NT2/D1 (cell line): Measurements from ENCODE around the gene ZBTB34.
A peak's percentile ranks its signal among the peaks of the same experiment; 100 is the strongest.

ENCODE experiments used
- DNase-seq: peaks from one replicate; pipeline ENCODE4 v3.0.0-alpha.2; 2011; ENCODE audit warnings: low read depth, low spot score
- H3K27me3 ChIP-seq: 2 replicates; pipeline ENCODE4 v1.6.0; 2011; ENCODE audit warnings: mild to moderate bottlenecking; ENCODE audit not compliant: insufficient read length, insufficient read depth
- H3K36me3 ChIP-seq: 2 replicates; pipeline ENCODE4 v1.6.1; 2011; ENCODE audit warnings: mild to moderate bottlenecking, low read length, mixed read lengths; ENCODE audit not compliant: insufficient read depth, insufficient read length
- H3K4me1 ChIP-seq: 2 replicates; pipeline ENCODE4 v1.5.1; 2011; ENCODE audit not compliant: insufficient read depth, insufficient read length
- H3K4me3 ChIP-seq: 2 replicates; pipeline ENCODE4 v1.5.1; 2011; ENCODE audit warnings: low read depth; ENCODE audit not compliant: insufficient read length
- H3K9ac ChIP-seq: 2 replicates; pipeline ENCODE4 v1.6.0; 2011; ENCODE audit warnings: low read depth; ENCODE audit not compliant: insufficient read length
- H3K9me3 ChIP-seq: 2 replicates; pipeline ENCODE4 v1.5.1; 2011; ENCODE audit warnings: mild to moderate bottlenecking, low read length; ENCODE audit not compliant: insufficient read depth
- SUZ12 ChIP-seq: IDR thresholded peaks from 2 replicates; pipeline ENCODE4 v1.6.1; 2011; ENCODE audit not compliant: insufficient read length, insufficient read depth; ENCODE audit errors: extremely low read depth
- YY1 ChIP-seq: IDR thresholded peaks from 2 replicates; pipeline ENCODE4 v1.6.1; 2011; ENCODE audit not compliant: insufficient read length, insufficient read depth
- ZNF274 ChIP-seq: IDR thresholded peaks from 2 replicates; pipeline ENCODE4 v1.6.1; 2011; ENCODE audit warnings: mild to moderate bottlenecking, low read depth, low read length

Gene ZBTB34

GRCh38 chr9:126854734-126855133, 5.7 kb upstream of the ZBTB34 start:
- H3K4me1 ChIP-seq, result peaks cover 5% of the 10 kb centered on the region
- no peak overlapping the region for H3K4me3 ChIP-seq
- H3K27me3 ChIP-seq, result peaks cover 6% of the 10 kb centered on the region
- no peaks in the 10 kb centered on the region for H3K9me3 ChIP-seq
- H3K36me3 ChIP-seq, result no peaks in the 10 kb centered on the region
- DNase-seq, result no peak
- no peak overlapping the region for H3K9ac ChIP-seq
- no peak for TF ChIP-seq SUZ12
- TF ChIP-seq YY1, result no peak
- TF ChIP-seq ZNF274, result no peak

- no peak overlapping the region for H3K9ac ChIP-seq
- TF ChIP-seq YY1, result no peak
- no peak for TF ChIP-seq SUZ12
- no peak for TF ChIP-seq ZNF274
- no peak for DNase-seq
- H3K9me3 ChIP-seq, result no peaks in the 10 kb centered on the region
- peaks cover 5% of the 10 kb centered on the region for H3K4me1 ChIP-seq
- no peaks in the 10 kb centered on the region for H3K36me3 ChIP-seq
- no peak overlapping the region for H3K4me3 ChIP-seq
- H3K27me3 ChIP-seq, result peaks cover 6% of the 10 kb centered on the region
These were observed 4.0 kb upstream of the ZBTB34 start for GRCh38 chr9:126856326-126856877.

DNA sequence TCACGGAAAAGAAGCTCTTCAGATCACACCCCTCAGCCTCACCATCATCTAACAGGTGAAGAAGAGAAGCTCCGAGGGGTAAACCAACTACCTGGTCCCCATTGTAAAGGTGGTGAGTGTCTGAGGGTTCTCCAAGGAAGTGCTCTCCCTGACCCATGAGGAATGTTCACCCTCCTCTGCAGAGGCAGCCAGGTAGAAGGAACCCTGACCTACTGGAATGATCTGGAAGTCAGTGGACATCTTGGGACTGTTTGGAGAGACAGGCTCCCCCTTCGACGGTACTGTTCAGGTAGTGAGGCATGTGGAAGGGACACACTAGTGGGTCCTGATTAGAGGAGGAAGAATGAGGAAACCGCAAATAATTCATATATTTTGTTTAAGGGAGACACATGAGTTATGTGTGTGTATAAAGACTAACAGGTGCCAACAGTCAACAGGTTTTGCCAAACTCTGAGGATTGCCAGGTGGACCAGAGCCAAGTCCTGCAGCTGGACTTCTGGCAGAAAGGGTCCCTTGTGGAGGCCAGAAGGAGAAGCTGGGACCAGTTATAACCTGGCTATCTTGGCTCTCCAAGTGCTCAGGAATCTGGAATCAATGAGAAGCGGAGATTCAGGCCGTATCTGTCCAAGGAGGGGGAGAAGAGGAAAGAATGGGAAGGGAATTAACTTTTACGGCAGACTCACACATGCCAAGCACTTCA, 3.0 kb upstream of the ZBTB34 start:
- H3K4me1 ChIP-seq, result peaks cover 6% of the 10 kb centered on the region
- no peaks in the 10 kb centered on the region for H3K9me3 ChIP-seq
- no peak overlapping the region for H3K4me3 ChIP-seq
- H3K36me3 ChIP-seq, result no peaks in the 10 kb centered on the region
- H3K27me3 ChIP-seq, result peaks cover 6% of the 10 kb centered on the region
- no peak for DNase-seq
- TF ChIP-seq SUZ12 (no peak), ZNF274 (no peak), YY1 (no peak)
- H3K9ac ChIP-seq, result no peak overlapping the region

DNA sequence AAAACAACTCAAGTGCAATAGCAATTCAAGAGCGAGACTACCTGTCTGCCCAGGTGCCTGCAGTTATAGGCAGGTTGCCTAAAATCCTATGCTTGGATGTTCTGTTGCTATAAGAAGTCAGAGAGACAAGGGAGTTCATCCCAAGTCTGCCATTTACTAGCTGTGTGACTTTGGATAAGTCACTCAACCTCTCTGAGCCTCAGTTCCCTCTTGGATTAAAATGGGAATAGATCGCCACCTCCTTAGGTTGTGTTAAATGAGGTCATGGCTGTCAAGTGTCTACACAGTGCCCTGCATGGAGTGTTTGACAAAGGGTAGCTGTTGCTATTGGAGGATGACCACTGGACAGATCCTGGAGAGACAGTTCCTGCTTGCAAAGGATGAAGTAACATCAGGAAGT, 1.3 kb upstream of the ZBTB34 start:
- peaks cover 4% of the 10 kb centered on the region for H3K36me3 ChIP-seq
- no peak for TF ChIP-seq YY1
- TF ChIP-seq ZNF274, result no peak
- TF ChIP-seq SUZ12, result no peak
- H3K9ac ChIP-seq, result no peak overlapping the region
- DNase-seq, result no peak
- H3K9me3 ChIP-seq, result no peaks in the 10 kb centered on the region
- peaks cover 2% of the 10 kb centered on the region for H3K4me1 ChIP-seq
- no peak overlapping the region for H3K4me3 ChIP-seq
- H3K27me3 ChIP-seq, result peaks cover 6% of the 10 kb centered on the region

- peaks cover 6% of the 10 kb centered on the region for H3K27me3 ChIP-seq
- H3K9me3 ChIP-seq, result no peaks in the 10 kb centered on the region
- peaks cover 2% of the 10 kb centered on the region for H3K4me1 ChIP-seq
- peaks cover 19% of the 10 kb centered on the region for H3K36me3 ChIP-seq
- peak overlapping the region; percentile 82 for H3K9ac ChIP-seq
- TF ChIP-seq ZNF274, result no peak
- no peak for DNase-seq
- H3K4me3 ChIP-seq, result peak overlapping the region; percentile 73
These were observed 473 bp downstream of the ZBTB34 start for GRCh38 chr9:126860757-126861466.

DNA sequence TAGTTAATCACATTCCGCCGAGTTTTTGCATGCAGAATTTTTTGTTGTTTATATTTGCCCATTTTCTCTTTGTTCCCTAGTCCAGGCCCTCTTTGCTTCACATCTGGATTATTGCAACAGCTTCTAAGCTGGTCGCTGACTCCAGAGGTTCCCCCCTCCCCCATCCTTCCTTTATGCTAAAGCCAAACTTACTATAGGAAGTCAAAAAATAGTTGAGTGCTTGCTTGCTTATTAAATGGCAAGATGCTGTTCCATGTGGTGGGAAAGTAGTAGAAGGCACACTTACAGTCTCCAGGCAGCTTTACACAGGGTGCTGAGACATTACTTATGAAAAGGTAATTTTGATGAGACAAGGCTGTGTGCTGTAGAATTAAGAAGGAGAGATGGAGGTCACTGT, 1.3 kb downstream of the ZBTB34 start:
- peaks cover 6% of the 10 kb centered on the region for H3K27me3 ChIP-seq
- DNase-seq, result no peak
- TF ChIP-seq YY1 (no peak), ZNF274 (no peak), SUZ12 (no peak)
- peak overlapping the region; percentile 82 for H3K9ac ChIP-seq
- H3K36me3 ChIP-seq, result peaks cover 25% of the 10 kb centered on the region
- H3K4me3 ChIP-seq, result peak overlapping the region; percentile 73
- no peaks in the 10 kb centered on the region for H3K9me3 ChIP-seq
- H3K4me1 ChIP-seq, result peaks cover 2% of the 10 kb centered on the region

- TF ChIP-seq YY1 (no peak), SUZ12 (no peak), ZNF274 (no peak)
- peaks cover 28% of the 10 kb centered on the region for H3K36me3 ChIP-seq
- peaks cover 2% of the 10 kb centered on the region for H3K4me1 ChIP-seq
- DNase-seq, result no peak
- peaks cover 6% of the 10 kb centered on the region for H3K27me3 ChIP-seq
- H3K9me3 ChIP-seq, result no peaks in the 10 kb centered on the region
- peak overlapping the region; percentile 73 for H3K4me3 ChIP-seq
- no peak overlapping the region for H3K9ac ChIP-seq
These were observed 1.8 kb downstream of the ZBTB34 start for GRCh38 chr9:126862104-126862761.
